Ovary (tissue), 3 donors: Measurements from ENCODE around the gene MSI2.

Experiments used
- EP300 ChIP-seq: sonication (generic); formaldehyde crosslinking; IDR thresholded peaks from one replicate; pipeline ENCODE4 v1.6.1; 2017; ENCODE audit warnings: antibody characterized with exemption
- TF ChIP-seq, protein P1 (sequence below), 3 donors: fragments of 450-650 bp in 2 of 3; fragments of 200-600 bp in 1 of 3; IDR thresholded peaks; one replicate each; pipeline versions ENCODE4 v1.5.1 to v1.8.0; 2016 to 2022; ENCODE audit warnings: antibody characterized with exemption in 3 of 3, mild to moderate bottlenecking in 1 of 3
- donor health status: DM: no; HTN: no; CAD: no.

- no peak for TF ChIP-seq EP300
- TF ChIP-seq, protein P1, sequence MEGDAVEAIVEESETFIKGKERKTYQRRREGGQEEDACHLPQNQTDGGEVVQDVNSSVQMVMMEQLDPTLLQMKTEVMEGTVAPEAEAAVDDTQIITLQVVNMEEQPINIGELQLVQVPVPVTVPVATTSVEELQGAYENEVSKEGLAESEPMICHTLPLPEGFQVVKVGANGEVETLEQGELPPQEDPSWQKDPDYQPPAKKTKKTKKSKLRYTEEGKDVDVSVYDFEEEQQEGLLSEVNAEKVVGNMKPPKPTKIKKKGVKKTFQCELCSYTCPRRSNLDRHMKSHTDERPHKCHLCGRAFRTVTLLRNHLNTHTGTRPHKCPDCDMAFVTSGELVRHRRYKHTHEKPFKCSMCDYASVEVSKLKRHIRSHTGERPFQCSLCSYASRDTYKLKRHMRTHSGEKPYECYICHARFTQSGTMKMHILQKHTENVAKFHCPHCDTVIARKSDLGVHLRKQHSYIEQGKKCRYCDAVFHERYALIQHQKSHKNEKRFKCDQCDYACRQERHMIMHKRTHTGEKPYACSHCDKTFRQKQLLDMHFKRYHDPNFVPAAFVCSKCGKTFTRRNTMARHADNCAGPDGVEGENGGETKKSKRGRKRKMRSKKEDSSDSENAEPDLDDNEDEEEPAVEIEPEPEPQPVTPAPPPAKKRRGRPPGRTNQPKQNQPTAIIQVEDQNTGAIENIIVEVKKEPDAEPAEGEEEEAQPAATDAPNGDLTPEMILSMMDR (IDR thresholded peaks at IDR 0.05): no peak
Measured at GRCh38 chr17:57553991-57554825, 297.9 kb downstream of the MSI2 start.
